ENCODE results near the gene VAMP5. TPM values are rescaled to one million over a fixed set of nuclear protein-coding genes. Genes with fewer than 3 reads are reported as not detected.

Gene VAMP5
- 1.9 TPM for total RNA-seq (2021; ENCODE audit: unreplicated experiment)
- polyA plus RNA-seq (2012): 2.5 and 5.1 TPM in 2 replicates
- percentile 42 among the genes with signal in this experiment for Bru-seq, nascent RNA
- percentile 43 among the genes with signal in this experiment for BruChase-seq, experiment 1, labeled RNA remaining after a 6-hour chase
- percentile 52 among the genes with signal in this experiment for BruChase-seq, experiment 2, labeled RNA remaining after a 2-hour chase
- long read RNA-seq, partial matches to known transcripts: 1 of 2 reads
- long read RNA-seq, other reads (novel, unspliced or antisense): 1 of 2 reads

- Histone ChIP-seq H3K4me2 (ENCODE audit: low read length) (peak within 1 kb of the TSS; percentile 78), H3K4me3 (replicated peaks in 1 of 2; ENCODE audit: low read depth in 1 of 2, low read length in 2 of 2) (peak within 1 kb of the TSS in 1 of 2 experiments; percentile 27; a peak in 2 of 4 replicates), H3K27ac (ENCODE audit: low read depth, low read length) (peak within 1 kb of the TSS; percentile 75), H4K20me1 (ENCODE audit: insufficient read depth) (no peaks in the 10 kb centered on the region), H3K9me3 (ENCODE audit: control insufficient read depth in 1 of 2, insufficient read depth in 1 of 2, low read depth in 1 of 2, low read length in 2 of 2) (no peaks in the 10 kb centered on the region), H3K36me3 (ENCODE audit: control insufficient read depth in 1 of 2, insufficient read depth in 2 of 2, low read length in 2 of 2) (peaks cover 0 to 4% of the 10 kb centered on the region in 2 experiments; a peak in 2 of 4 replicates), H3K4me1 (ENCODE audit: control insufficient read depth in 1 of 2, insufficient read depth in 2 of 2, low read length in 2 of 2) (peaks cover 20 to 23% of the 10 kb centered on the region in 2 experiments), H3K9me2 (ENCODE audit: insufficient read depth) (no peaks in the 10 kb centered on the region), H2AFZ (ENCODE audit: low read depth, low read length, poor library complexity, severe bottlenecking) (no peak within 1 kb of the TSS), H3K27me3 (ENCODE audit: insufficient read depth, low read length) (no peaks in the 10 kb centered on the region), H3K9ac (ENCODE audit: low read length) (peak within 1 kb of the TSS; percentile 46), H3K79me2 (ENCODE audit: insufficient read depth, low read length) (no peaks in the 10 kb centered on the region)
- ChIA-PET RAD21 (ENCODE audit: low non-redundant PET in 1 of 2, low total read pairs in 2 of 2, uncharacterized antibody in 2 of 2, unreplicated experiment in 2 of 2) (no interaction called here), POLR2A (interaction anchor here (1.0 to 1.1 kb wide), 2 partner anchors 11 to 27 kb away, joined by 3 read pairs; partner anchors contain the start of genes C2orf68 and RNF181), CTCF (no interaction called here)
- DNase-seq (ENCODE audit: low read depth, low spot score) (no peak), ATAC-seq (no peak)
- BruUV-seq (replicated peaks): no TSS peak
- no peak for TF ChIP-seq YY1 (IDR thresholded peaks at IDR 0.05; ENCODE audit: extremely low read depth, insufficient replicate concordance, low read depth, low read length)
- no peak for TF ChIP-seq ZBTB33 (IDR thresholded peaks at IDR 0.05; ENCODE audit: extremely low read depth, insufficient replicate concordance, low read length)
- intact Hi-C loops (cut with micrococcal nuclease): no loop called here
Measured at GRCh38 chr2:85584354-85584856, at the start of gene VAMP5. Gene VAMP5 (plus strand): TSS chr2:85584431. CDS start chr2:85584491, 60 bp downstream.

- ChIA-PET RAD21 (ENCODE audit: low non-redundant PET in 1 of 2, low total read pairs in 2 of 2, uncharacterized antibody in 2 of 2, unreplicated experiment in 2 of 2) (no interaction called here), CTCF (no interaction called here), POLR2A (interaction anchor here (0.9 to 1.8 kb wide), 5 partner anchors 10 to 118 kb away, joined by 3 to 5 read pairs (median 4); no protein-coding TSS in a partner anchor)
- no peaks in the 10 kb centered on the region for H3K27me3 ChIP-seq (ENCODE audit: insufficient read depth, low read length)
- H3K4me2 ChIP-seq (ENCODE audit: low read length): no peak overlapping the region
- H3K9me2 ChIP-seq (ENCODE audit: insufficient read depth): no peaks in the 10 kb centered on the region
- peaks cover under 1% of the 10 kb centered on the region; the same call in 1 of the 2 replicates for H4K20me1 ChIP-seq (ENCODE audit: insufficient read depth)
- no peak overlapping the region for H3K9ac ChIP-seq (ENCODE audit: low read length)
- intact Hi-C loops (cut with micrococcal nuclease): no loop called here
- no peak overlapping the region for H3K27ac ChIP-seq (ENCODE audit: low read depth, low read length)
- BruUV-seq (replicated peaks): no TSS peak
- H3K79me2 ChIP-seq (ENCODE audit: insufficient read depth, low read length): peaks cover 28% of the 10 kb centered on the region
- H3K36me3 ChIP-seq (ENCODE audit: control insufficient read depth in 1 of 2, insufficient read depth in 2 of 2, low read length in 2 of 2): peaks cover 0 to 2% of the 10 kb centered on the region in 2 experiments; a peak in 2 of 4 replicates
- no peaks in the 10 kb centered on the region for H3K9me3 ChIP-seq (ENCODE audit: control insufficient read depth in 1 of 2, insufficient read depth in 1 of 2, low read depth in 1 of 2, low read length in 2 of 2)
- DNase-seq (ENCODE audit: low read depth, low spot score) (no peak), ATAC-seq (no peak)
- no peak overlapping the region for H2AFZ ChIP-seq (ENCODE audit: low read depth, low read length, poor library complexity, severe bottlenecking)
- peaks cover 12 to 24% of the 10 kb centered on the region in 2 experiments; a peak in 3 of 4 replicates for H3K4me1 ChIP-seq (ENCODE audit: control insufficient read depth in 1 of 2, insufficient read depth in 2 of 2, low read length in 2 of 2)
- no peak overlapping the region for H3K4me3 ChIP-seq (replicated peaks in 1 of 2; ENCODE audit: low read depth in 1 of 2, low read length in 2 of 2)
- TF ChIP-seq EZH2phosphoT487 (IDR thresholded peaks at IDR 0.05; ENCODE audit: borderline replicate concordance): no peak
- no peak for TF ChIP-seq MAX (IDR thresholded peaks at IDR 0.05)
- TF ChIP-seq SIN3A (IDR thresholded peaks at IDR 0.05; ENCODE audit: low read depth): no peak
- no peak for TF ChIP-seq SRF (IDR thresholded peaks at IDR 0.05; ENCODE audit: low read depth)
- no peak for TF ChIP-seq ZNF274 (IDR thresholded peaks at IDR 0.05; ENCODE audit: low read depth, low read length)
- TF ChIP-seq FOSL1 (IDR thresholded peaks at IDR 0.05; ENCODE audit: low read depth): no peak
- TF ChIP-seq ZBTB33 (IDR thresholded peaks at IDR 0.05; ENCODE audit: extremely low read depth, insufficient replicate concordance, low read length): no peak
- TF ChIP-seq EZH2 (IDR thresholded peaks at IDR 0.05): no peak
- TF ChIP-seq CEBPB (IDR thresholded peaks at IDR 0.05; ENCODE audit: low read depth): no peak
- no peak for TF ChIP-seq POLR2AphosphoS5 (IDR thresholded peaks at IDR 0.05; ENCODE audit: low read depth, low read length)
- no peak for TF ChIP-seq JUND (IDR thresholded peaks at IDR 0.05)
- TF ChIP-seq EGR1 (IDR thresholded peaks at IDR 0.05; ENCODE audit: low read depth): no peak
- no peak for TF ChIP-seq RAD21 (IDR thresholded peaks at IDR 0.05; ENCODE audit: low read depth)
- no peak for TF ChIP-seq TCF7L2 (IDR thresholded peaks at IDR 0.05; ENCODE audit: borderline replicate concordance, extremely low read depth, insufficient read depth, insufficient read length)
Measured at GRCh38 chr2:85534881-85535280, 49.4 kb upstream of the VAMP5 start.

Measured in HCT116 (cell line).